ENCODE data around the gene AIP.

Gene AIP

GRCh38 chr11:67482827-67483798, at the start of gene AIP:
Gene AIP (plus strand): TSS chr11:67483026. CDS start chr11:67483159, 133 bp downstream.
- peak; percentile 99 for DNase-seq

DNA sequence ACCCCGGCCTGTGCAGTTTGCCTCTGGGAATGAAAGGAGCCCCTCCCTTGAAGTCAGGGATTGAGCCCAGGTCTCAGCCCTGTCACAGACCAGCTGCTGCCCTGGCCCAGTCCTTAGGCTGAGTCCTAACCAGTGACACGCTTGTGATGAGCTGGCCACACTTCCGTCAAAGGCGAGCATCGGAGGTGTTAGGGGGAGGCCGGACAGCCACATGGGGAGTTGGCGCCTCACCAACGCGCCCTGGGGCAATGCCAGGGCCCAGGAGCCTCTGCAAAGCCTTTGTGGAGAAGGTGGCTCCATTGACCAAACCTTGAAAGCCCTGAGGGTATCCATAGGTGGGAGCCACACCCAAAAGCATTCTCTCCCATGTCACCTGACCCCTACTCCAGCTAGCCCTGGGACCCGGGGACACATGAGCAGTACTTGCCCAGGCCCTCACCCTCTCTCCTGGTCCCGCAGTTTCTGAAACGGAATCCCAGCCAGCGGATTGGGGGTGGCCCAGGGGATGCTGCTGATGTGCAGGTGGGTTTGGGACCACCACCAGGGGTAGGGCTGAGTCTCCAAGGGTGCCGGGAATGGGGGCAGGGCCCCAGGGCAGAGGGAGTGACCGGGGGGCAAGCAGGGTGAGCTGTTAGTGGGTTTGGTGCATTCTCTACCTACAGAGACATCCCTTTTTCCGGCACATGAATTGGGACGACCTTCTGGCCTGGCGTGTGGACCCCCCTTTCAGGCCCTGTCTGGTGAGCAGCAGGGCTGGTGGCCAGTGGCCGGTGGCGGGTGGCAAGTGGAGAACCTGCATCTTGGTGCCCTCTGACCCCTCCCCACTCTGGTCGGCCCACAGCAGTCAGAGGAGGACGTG, 49.1 kb upstream of the AIP start:
- DNase-seq: no peak

DNA sequence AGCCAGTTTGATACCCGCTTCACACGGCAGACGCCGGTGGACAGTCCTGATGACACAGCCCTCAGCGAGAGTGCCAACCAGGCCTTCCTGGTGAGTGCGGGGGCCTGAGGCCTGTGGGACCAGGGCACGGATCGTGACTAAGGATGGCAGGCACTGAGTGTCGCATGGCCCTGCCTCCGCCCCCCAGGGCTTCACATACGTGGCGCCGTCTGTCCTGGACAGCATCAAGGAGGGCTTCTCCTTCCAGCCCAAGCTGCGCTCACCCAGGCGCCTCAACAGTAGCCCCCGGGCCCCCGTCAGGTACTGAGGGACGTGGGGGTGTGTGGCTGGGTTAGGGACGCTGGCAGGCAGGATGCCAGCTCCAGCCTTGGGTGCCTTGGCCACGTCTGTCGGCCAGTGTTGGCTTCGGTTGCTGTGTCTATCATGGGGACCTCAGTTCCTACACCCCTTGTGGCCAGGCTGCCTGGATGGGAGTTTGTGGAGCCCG, 48.4 kb upstream of the AIP start:
- no peak for DNase-seq

DNA sequence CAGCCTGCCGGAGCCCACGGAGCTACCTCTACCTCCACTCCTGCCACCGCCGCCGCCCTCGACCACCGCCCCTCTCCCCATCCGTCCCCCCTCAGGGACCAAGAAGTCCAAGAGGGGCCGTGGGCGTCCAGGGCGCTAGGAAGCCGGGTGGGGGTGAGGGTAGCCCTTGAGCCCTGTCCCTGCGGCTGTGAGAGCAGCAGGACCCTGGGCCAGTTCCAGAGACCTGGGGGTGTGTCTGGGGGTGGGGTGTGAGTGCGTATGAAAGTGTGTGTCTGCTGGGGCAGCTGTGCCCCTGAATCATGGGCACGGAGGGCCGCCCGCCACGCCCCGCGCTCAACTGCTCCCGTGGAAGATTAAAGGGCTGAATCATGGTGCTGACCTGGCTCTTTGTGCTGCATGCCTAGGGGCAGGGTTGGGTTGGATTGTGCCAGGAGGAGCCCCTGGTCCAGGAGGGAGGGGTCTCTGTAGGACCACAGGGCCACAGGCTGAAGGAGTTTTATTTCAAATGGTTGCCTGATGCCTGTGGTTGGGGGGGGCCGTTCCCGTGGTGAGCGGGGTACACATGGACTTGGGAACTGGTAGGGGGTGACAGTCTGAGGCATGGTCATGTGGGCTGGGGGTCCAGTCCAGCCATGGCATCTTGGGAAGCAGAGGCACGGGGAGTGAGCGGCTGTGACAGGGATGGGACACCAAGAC, 47.6 kb upstream of the AIP start:
- no peak for DNase-seq

DNA sequence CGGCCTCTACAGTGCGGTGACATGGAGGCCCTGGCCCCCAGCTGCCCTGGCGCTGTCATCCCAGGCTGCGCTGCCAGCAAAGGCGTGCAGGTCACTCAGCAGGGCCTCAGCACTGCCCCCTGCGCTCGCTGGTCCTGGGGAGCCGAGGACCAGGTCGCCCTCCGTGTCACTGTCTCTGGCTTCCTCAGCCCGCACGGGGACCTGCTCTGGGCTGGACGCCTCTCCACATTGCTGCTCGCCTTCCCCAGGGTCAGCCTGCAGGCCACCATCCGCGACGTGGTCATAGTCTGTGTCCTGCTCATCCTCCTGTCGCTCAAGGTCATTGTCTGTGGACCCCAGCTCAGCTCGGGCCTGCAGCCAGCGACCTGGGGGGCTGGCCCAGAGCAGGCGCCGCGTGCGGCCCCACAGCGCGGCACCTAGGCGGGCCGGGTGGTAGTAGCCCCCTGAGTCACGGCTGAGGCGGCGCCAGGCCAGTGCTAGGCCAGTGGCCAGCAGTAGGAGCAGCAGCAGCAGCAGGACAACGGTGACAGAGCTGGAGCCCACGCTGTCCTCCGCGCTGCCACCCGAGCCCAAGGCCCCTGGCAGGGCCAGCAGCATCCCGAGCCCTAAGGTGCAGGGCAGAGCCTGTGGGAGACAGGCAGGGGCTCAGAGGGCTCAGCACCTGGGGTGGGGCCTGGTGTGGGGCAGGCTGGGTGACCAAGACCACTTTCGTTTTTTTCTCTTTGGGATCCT, 46.9 kb upstream of the AIP start:
- DNase-seq: no peak

DNA sequence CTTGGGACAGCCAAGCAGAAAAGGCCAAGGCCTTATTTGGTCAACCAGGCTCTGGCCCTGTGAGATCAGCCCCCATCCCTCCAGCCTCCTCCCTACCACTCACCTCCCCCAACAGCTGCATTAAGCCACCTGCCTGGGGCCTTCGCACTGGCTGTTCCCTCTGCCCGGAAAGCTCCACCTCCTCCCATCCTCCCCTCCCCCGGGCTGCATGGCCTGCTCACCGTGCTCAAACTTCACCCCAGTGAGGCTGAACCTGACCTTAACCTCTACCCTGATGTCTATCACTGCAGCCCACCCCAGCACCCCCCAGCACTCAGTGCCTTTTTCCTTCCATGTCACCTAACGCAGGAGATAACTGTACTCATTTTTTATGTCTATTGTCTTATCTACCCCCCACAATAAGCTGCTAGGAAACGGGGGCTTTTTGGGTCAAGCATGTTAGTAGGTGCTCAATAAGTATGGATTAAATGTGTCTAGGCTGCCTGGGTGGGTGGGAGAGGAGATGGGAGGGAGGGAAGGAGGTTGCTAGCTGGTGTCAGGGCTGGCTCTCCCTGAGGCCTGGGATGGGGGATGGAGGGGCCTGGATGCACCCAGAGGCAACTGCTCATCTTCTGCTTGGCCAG, 46.3 kb upstream of the AIP start:
- no peak for DNase-seq

- no peak for DNase-seq
These were observed 45.6 kb upstream of the AIP start, which contains the start of gene PTPRCAP for GRCh38 chr11:67437082-67437808. Gene PTPRCAP (minus strand): TSS chr11:67437682. CDS start chr11:67437619, 63 bp downstream.

- no peak for DNase-seq
These were observed 45.0 kb upstream of the AIP start for GRCh38 chr11:67437809-67438157.

DNA sequence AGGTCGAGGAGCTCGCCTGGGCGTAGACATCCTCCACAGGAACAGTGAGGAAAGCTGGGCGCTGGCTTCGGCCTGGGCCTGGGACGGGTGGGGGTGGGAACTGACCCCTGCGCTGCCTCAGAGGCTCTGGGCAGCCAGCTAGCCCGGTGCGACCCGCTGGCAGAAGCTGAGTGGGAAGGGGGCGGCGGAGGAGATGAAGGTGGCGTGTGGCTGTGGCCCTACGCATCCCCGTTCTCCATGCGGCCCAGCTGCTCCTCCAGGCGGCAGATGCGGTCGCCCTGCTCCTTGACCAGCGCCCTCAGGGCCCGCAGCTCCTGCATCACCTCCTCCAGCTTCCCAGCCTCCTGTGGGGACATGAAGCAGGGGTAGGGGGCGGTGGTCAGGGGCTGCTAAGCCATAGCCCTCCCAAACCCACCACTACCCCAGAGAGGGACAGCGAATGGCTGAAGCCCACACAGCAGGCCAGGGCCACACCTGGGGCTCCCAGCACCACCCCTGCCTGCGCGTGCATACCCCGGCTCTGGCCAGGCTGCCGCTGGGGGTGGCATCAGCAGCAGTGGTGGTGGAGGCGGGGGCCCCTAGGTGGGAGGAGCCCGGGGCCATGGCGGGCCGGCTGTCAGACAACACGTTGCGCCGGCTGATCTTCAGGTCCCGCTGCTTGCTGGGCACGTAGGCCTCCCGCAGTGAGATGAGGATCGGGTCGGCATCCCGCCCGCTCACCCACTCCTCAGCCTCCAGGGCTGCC, 44.5 kb upstream of the AIP start:
- DNase-seq: no peak

GRCh38 chr11:67439321-67440228, 43.3 kb upstream of the AIP start:
- DNase-seq: no peak

DNA sequence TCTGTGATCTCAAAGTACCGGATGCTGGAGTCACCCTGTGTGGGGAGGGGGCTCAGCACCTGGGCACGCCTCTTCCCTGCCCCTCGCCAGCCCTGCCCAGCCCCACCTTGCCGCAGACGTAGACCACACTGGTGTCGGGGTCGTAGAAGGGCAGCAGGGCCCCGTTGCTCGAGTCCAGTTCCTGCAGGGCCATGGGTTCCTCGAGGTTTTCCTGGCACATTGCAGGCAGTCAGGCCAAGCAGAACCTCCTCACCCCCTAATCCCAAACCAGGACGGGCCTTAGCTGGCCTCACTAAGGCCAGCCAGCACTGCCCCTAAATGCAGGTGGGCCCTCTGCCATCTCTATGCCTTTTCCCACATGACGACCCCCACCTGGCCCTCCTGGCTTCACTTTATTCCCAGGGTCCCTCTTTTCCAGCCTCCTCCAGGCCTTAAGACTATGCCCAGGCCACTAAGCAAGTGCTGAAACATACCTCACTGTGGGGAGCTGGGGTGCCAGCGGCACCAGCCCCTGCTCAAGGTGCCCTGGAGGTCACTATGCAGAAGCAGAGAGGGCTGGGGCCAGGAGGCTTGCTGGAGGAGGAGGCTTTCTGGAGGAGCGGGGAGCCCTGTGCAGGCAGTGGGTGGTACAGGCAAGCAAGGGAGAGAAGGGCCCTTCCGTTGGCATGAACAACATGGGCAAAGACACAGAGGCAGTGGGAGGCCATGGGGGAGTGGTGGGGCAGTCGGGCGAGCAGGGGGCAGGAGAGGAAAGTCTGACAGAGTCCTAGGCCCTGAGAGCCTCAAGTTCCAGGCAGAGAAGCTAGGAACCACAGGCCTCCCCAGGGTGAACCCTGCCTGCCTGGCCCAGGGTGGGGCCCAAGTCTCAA, 42.4 kb upstream of the AIP start:
- no peak for DNase-seq

GRCh38 chr11:67441098-67441563, 41.7 kb upstream of the AIP start:
- no peak for DNase-seq

DNA sequence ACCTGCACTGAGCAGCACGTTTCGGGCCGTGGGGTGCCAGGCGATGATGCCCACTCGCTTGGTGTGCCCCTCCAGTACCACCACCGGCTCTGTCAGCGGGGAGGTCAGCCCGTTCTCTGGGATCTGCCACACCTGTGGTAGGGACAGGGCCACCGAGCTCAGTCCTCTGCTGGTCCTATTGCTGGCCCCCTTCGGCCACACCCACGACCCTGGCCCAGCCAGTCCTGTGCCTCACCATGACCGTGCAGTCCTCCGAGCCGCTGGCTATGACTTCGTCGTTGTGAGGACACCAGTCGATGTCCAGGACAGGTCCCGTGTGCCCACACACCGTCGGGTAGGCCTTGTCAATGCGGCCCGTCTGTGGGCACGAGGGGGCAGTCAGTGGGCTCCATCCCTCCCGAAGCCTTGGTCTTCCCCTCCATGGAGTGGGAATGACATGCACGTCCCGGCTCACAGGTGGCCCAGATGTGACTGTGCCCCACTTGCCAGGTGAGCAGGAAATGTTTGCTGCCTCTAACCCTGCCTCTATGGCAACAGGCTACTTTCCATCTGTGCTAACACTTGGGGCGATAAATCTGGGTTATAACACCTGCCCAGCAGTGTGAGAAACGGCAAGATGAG, 41.0 kb upstream of the AIP start:
- no peak for DNase-seq

- no peak for DNase-seq
These were observed 40.1 kb upstream of the AIP start for GRCh38 chr11:67442504-67443404.

DNA sequence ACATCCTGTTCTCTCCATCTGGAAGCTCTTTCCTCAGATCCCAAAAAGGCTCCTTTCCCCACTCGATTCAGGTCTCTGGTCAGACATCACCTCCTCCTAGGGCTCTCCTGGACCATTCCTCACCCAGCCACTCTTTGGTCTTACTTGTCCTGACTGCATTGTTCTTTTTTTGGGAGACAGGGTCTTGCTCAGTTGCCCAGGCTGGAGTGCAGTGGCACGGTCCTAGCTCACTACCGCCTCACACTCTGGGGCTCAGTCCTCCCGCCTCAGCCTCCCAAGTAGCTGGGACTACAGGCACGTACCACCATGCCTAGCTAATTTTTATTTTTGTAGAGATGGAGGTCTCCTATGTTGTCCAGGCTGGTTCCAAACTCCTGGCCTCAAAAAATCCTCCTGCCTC, 37.3 kb upstream of the AIP start:
- no peak for DNase-seq

DNA sequence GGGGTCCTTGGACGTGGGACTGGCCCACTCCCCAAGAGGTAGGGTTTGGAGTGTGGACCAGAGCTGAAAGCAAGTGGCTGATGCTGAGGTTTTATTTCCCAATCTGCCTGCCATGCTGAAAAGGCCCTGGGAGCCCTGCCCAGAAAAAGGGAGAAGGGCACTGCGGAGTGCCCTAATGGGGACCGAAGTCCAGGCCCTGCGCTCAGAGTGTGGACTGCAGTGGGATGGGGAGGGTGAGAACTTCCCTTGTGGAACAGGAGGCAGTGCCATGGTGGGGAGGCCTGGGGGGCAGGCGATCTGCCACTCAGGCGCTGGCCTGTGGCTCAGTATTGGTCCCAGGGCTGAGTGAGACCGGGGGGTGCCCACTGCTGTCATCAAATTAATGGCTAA, 34.6 kb upstream of the AIP start:
- no peak for DNase-seq

Data from NCI-H446 (cell line).